ENCODE results near the gene GIPC2.

The GIPC2 gene

DNA sequence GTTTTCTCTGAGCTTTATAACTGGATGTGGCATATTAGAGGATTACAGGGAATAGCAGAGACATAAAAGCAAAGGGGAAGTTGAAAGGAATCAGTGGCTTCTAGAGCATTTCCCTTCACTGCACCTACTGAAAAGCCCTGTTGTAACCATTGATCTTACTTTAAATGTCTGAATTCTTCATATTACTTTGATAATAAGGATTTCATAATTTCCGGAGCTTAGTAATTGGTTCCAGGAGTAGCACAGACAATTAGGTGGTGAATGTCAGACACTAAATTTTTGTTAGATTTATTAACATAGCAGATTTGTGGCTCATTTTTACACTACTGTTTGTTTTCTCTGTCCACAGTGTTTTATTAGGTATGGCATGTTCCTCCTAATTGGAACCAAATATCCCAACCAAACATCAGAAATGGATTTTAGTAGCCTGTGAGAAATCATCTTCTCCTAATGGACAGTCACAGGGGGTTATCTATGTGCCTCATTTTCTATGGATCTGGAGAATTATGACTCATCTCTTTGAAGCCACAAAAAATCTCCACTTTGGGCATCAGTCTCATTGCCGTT is 100.5 kb downstream of the GIPC2 start:
- H3K4me3 ChIP-seq (ENCODE audit: low read length): no peak overlapping the region

GRCh38 chr1:78147031-78147430 is 101.3 kb downstream of the GIPC2 start:
- H3K4me3 ChIP-seq (ENCODE audit: low read length): no peak overlapping the region
- no peak for TF ChIP-seq ZNF274 (IDR thresholded peaks at IDR 0.05; ENCODE audit: low read depth, low read length)

More for the DNA sequence above, 100.5 kb downstream of the GIPC2 start:
- TF ChIP-seq ZNF274 (IDR thresholded peaks at IDR 0.05; ENCODE audit: low read depth, low read length): no peak

GRCh38 chr1:78153092-78153736 is 107.4 kb downstream of the GIPC2 start:
- TF ChIP-seq ZNF274 (IDR thresholded peaks at IDR 0.05; ENCODE audit: low read depth, low read length): no peak

GRCh38 chr1:78155121-78155520 is 109.4 kb downstream of the GIPC2 start:
- no peak for TF ChIP-seq ZNF274 (IDR thresholded peaks at IDR 0.05; ENCODE audit: low read depth, low read length)
- no peak overlapping the region for H3K4me3 ChIP-seq (ENCODE audit: low read length)

More at GRCh38 chr1:78153092-78153736, 107.4 kb downstream of the GIPC2 start:
- no peak overlapping the region for H3K4me3 ChIP-seq (ENCODE audit: low read length)

DNA sequence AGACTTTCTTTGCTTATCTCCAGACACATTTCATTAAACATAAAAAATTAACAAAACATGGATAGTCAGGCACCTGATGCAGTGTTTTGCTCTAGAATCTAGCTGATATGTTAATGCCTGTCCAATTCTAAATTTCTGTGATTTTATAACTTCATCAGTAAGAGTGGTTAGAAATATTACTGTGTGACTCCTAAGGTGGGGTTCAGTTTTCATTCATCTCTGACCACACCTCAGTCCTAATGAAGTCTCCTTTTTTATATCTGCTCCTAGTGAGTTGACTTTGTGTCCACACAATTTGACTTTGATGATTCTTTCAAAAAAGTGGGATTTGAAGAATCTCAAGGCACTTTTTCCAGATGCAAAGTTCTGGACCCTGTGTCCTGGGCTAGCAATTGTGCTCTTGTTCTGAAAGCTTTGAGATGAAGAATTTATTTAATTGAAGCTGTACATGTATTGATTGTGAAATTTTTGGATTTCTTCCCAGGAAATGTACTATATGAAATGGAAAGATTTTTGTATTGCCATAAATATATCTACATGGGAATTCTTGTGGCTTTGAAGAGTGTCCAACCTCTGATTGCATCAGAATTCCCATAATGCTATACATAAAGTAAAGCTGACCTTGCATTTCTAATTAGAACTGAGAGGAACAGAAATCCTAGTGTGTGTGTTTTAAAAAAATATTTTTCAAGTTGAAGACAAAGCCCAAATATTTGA is 111.2 kb downstream of the GIPC2 start:
- H3K4me3 ChIP-seq (ENCODE audit: low read length): no peak overlapping the region
- no peak for TF ChIP-seq ZNF274 (IDR thresholded peaks at IDR 0.05; ENCODE audit: low read depth, low read length)

DNA sequence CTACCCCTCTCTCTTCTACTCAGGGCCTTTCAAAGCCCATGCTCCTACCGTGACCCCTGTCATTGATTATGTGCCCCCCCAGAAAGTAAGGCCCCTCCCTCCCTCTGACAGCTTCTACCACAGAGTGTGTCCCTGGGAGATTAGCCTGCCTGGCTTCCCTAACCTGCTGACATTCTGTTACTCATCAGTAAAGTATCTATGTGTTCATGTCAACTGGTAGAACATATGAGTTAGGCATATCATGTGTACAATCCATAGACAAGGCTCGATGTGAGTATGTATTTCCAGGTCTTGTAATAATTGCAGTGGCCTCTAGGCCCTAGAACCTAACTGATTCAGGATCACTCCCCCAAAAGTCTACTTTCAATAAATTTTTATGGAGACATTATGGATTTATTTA is 120.0 kb downstream of the GIPC2 start:
- TF ChIP-seq ZNF274 (IDR thresholded peaks at IDR 0.05; ENCODE audit: low read depth, low read length): no peak
- no peak overlapping the region for H3K4me3 ChIP-seq (ENCODE audit: low read length)

- TF ChIP-seq ZNF274 (IDR thresholded peaks at IDR 0.05; ENCODE audit: low read depth, low read length): no peak
- no peak overlapping the region for H3K4me3 ChIP-seq (ENCODE audit: low read length)
Observed at GRCh38 chr1:78168306-78168705, 122.5 kb downstream of the GIPC2 start.

- TF ChIP-seq ZNF274 (IDR thresholded peaks at IDR 0.05; ENCODE audit: low read depth, low read length): no peak
- H3K4me3 ChIP-seq (ENCODE audit: low read length): no peak overlapping the region
Observed at GRCh38 chr1:78170859-78171258, 125.1 kb downstream of the GIPC2 start.

- no peak overlapping the region for H3K4me3 ChIP-seq (ENCODE audit: low read length)
- TF ChIP-seq ZNF274 (IDR thresholded peaks at IDR 0.05; ENCODE audit: low read depth, low read length): no peak
Observed at GRCh38 chr1:78171736-78172590, 126.2 kb downstream of the GIPC2 start.

GRCh38 chr1:78176448-78176847 is 130.7 kb downstream of the GIPC2 start:
- H3K4me3 ChIP-seq (ENCODE audit: low read length): no peak overlapping the region
- TF ChIP-seq ZNF274 (IDR thresholded peaks at IDR 0.05; ENCODE audit: low read depth, low read length): no peak

DNA sequence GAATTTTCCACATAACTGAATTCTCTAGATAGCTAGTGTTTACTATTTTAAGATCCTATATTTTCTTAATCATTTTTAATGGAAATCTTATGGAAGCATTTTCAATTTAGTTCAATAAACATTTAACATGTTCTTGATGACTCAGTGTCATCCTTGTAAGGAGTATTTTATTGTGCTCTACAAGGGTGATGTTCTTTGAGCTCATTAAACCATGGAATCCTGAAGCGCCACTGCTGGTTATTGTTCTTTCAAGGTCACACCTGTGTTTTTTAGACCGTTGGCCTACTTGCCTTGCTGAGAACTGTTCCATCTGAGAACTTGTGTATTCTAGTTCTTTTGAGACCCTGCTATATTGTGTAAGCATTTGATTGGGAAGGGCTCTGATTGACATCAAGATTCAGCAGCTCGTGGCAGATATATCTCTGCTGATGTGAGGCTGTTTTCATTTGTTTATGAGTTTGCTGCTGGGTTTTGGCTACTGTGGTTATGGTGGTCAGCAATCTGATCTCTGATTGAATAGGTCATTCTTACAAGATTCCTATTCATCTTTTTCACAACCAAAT is 132.0 kb downstream of the GIPC2 start:
- TF ChIP-seq ZNF274 (IDR thresholded peaks at IDR 0.05; ENCODE audit: low read depth, low read length): no peak
- H3K4me3 ChIP-seq (ENCODE audit: low read length): no peak overlapping the region

DNA sequence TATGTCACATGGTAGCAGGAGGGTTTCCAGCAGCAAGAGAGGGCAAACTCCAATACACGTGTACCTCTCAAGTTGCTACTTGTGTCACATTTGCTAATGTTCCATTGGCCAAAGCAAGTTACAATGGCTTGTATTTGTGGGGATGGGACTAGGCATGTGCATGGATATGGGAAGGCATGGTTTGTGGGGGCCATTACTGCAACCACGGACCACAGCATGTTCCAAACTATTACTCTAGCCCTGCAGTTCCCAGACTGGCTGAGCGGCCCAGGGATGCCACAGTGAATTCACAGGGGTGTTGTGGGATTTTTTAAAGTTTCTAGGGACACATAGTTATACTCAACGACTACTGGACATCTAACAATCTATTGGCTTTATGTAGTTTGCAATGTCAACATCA is 133.1 kb downstream of the GIPC2 start:
- H3K4me3 ChIP-seq (ENCODE audit: low read length): no peak overlapping the region
- TF ChIP-seq ZNF274 (IDR thresholded peaks at IDR 0.05; ENCODE audit: low read depth, low read length): no peak

GRCh38 chr1:78184460-78185072 is 138.8 kb downstream of the GIPC2 start:
- no peak for TF ChIP-seq ZNF274 (IDR thresholded peaks at IDR 0.05; ENCODE audit: low read depth, low read length)
- H3K4me3 ChIP-seq (ENCODE audit: low read length): no peak overlapping the region
